GM21529 (cell line): ENCODE data around the gene KIAA1614.

Experiments
- ATAC-seq: cut with Tn5 transposase; IDR thresholded peaks from one replicate; pipeline ENCODE4 v1.9.1; 2021; ENCODE audit not compliant: unreplicated experiment

KIAA1614 gene

DNA sequence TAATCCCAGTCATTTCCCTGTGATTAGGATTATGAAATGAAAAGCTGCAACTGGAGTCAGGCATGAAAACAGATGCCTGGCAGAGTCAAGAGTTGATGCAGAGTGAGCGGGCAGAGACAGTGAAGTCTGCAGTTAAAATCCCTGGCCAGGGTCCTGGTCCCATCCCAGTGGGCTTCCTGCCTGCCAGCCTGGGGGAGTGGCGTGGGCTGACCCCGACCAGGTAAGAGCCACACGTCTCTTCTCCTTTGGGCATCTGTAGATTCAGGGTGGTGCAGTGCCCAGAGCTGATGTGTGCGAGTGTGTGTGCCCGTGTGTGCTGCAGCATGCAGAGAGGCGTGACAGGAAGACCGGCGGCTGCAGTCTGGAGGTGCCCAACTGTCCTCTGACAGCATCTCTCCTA, 6.2 kb upstream of the KIAA1614 start:
- ATAC-seq = no peak

DNA sequence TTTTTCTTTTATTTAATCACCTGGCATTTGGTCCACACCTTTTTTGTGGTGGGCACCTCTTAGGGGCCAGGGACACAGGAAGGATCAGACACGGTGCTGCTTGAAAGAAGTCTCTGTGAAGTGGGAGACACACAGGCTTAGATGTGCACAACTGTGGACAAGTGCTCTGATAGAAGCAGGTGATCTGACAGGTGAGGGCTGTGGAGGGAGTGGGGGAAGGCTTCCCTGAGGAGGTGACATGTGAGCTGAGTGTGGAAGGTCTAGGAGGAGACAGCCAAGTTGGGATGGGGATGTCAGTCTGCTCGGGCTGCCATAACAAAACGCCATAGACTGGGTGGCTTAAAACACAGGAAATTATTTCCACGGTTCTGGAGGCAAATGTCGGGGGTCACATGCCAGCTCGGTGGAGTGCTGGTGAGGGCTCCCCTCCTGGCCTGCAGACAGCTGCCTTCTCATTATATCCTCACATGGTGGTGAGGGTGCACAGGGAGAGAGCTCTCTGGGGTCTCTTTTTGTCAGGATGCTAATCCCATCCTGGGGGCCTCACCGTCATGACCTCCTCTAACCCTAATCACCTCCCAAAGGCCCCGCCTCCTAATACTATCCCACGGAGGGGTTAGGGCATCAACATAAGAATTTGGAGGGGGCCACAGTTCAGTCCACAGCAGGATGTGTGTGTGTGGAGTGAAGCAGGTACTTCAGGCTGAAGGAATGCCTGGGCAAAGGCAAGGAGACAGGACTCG, 5.2 kb upstream of the KIAA1614 start:
- no peak for ATAC-seq

GRCh38 chr1:180908074-180908765, 4.5 kb upstream of the KIAA1614 start:
- no peak for ATAC-seq

DNA sequence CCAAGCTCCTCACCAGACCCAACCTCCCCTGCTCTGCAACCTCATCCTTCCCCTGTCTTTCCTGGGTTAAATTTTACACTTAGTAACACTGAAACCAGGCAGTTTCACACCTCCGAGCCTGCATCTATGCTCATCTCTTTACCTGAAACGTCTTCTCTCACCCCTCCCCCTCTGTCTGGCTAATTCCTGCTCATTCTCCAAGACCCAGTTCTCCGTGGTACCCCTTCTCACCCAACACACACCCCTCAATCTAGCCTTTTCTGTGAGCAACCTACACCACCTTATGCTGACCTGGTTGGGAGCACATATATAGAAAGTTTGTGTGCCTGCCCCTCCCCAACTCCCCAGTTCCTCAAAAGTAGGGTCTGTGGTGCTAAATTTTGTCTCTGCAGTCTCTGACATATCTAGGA, 3.7 kb upstream of the KIAA1614 start:
- ATAC-seq = peak; percentile 36

- peak; percentile 54 for ATAC-seq
Measured at GRCh38 chr1:180909462-180909976, 3.2 kb upstream of the KIAA1614 start.

DNA sequence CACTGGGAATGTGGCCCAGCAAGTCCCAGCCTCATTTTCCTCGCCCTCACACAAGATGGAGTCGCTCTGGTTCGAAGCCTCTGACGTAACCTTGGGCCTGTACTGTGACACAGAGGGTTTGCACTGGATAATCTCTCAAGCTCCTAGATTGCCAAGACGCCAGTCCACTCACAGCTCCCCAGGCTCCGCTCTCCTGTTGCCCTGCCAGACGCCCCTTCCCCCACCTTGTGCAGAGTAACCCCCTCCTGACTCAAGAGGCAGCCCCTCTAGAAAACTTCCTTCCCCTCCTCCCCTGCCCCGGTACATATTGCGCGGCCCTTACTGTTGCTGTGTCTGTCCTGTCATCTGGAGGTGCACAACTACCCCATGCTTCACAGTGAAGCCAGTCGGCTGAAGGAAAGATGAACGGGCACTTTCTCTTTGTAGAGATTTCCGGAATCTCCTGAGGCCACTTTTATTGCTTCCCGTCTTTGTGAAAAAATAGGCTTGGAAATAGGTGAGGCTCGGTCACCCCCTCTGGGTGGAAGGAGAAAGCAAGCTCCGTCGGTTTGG, 981 bp upstream of the KIAA1614 start:
- no peak for ATAC-seq

GRCh38 chr1:180912211-180912800, 391 bp upstream of the KIAA1614 start:
- no peak for ATAC-seq

DNA sequence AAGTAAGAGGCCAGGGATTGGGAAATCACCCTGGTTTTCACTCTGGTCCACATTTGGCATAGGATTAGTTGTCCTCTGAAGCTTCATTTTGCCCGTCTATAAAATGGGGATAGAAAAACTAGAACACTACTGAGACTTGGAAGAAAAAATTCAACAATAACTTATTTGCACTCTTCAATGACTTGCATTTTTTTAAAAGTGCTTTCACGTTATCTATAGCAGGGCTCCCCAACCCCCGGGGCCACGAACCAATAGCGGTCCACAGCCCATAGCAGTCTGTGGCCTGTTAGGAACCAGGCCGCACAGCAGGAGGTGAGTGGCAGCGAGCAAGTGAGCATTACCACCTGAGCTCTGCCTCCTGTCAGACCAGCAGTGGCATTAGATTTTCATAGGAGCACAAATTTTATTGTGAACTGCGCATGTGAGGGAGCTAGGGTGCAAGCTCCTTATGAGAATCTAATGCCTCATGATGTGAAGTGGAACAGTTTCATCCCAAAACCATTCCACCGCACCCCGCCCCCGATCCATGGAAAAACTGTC, 2.8 kb downstream of the KIAA1614 start:
- ATAC-seq = no peak

GRCh38 chr1:180916012-180916770, 3.5 kb downstream of the KIAA1614 start:
- no peak for ATAC-seq

DNA sequence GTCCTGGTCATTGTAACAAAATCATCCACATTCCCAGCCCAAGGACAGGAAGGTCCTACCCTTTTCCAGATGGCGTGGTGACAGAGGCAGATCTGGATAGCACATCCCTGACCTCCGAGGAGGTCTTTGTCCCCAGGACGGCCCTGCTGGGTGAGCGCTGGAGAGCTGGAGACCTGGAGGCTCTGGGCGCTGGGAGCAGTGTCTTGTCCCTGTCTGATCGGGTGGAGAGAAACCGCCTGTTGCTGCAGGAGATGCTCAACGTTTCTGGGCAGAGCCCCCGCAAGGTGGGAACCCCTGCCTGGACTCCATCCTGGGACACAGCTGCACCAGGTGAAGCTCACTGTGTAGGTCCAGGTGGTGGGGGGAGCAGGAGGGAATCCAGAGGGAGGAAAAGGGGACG, 4.1 kb downstream of the KIAA1614 start:
- no peak for ATAC-seq

GRCh38 chr1:180917306-180918065, 4.8 kb downstream of the KIAA1614 start:
- no peak for ATAC-seq

DNA sequence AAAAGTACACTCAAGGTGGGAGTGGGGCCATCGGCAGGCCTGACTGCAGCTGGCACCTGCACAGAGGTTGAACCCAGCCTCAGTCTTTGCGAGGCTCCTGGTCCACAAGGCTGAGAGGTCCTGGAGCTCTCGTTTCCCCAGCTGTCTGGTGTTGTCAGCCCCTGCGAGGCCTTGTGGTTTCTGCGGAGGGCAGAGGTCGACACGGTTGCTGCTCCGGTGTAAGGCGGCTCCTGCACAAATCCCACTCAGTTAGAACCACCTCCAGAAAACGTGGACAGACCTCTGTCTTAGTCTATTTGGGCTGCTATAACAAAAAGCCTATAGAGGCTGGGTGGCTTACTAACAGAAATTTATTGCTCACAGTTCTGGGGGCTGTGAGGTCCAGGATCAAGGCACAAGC, 5.8 kb downstream of the KIAA1614 start:
- ATAC-seq = peak; percentile 44

GRCh38 chr1:180919183-180919700, 6.5 kb downstream of the KIAA1614 start:
- ATAC-seq = no peak

DNA sequence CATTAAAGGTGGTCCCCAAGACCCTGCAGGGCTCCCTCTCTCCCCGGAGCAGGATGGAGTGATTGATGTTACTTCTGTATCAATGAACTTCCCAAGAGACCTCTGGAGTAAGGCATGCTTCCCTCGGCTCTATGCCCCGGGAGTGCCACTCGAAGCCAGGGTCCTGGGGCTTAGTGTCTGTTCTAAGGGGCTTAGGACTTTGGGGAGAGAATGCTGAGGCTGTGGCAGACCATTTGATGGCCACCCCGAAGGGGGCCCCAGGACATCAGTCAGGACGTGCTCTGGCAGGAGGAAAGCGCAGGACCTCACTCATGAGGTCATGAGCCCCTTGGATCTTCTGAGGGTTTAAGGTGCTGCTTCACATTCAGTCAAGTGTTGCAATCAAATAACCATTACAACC, 7.5 kb downstream of the KIAA1614 start:
- ATAC-seq = no peak

DNA sequence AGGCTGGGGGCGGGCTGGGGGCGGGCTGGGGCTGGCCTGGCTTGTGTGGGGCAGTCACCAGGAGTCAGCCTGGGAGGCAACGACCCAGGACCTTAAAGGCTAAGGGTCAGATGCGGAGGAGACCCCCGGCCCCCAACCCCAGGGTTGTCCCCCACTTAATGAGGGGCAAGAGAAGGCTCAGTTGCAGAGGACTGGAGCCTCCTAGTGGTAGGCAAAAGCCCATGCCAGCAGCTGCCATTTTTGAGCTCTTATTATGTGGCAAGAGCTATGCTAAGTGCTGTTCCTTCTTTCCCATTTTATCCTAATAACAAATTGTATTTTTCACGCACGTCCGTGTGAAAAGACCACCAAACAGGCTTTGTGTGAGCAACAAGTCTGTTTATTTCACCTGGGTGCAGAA, 8.0 kb downstream of the KIAA1614 start:
- no peak for ATAC-seq

DNA sequence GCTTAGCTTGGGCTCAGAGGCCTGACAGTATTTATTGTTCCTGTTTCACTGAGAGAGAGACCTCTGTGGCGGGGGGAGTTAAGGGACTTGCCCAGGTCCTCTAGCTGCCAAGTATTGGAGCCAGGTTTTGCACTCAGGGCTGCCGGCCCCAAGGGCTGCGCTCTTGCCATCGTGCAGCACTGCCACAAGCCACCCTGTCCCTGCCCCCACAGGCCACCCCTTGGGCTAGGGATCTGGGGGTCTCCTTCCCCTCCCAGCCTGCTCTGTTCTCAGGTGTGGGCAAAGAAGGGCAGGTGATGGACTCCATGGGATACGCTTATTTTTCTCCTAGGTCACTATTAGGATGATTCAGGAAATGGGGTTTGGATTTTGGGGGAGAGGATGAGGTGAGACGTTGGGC, 8.7 kb downstream of the KIAA1614 start:
- ATAC-seq = no peak

DNA sequence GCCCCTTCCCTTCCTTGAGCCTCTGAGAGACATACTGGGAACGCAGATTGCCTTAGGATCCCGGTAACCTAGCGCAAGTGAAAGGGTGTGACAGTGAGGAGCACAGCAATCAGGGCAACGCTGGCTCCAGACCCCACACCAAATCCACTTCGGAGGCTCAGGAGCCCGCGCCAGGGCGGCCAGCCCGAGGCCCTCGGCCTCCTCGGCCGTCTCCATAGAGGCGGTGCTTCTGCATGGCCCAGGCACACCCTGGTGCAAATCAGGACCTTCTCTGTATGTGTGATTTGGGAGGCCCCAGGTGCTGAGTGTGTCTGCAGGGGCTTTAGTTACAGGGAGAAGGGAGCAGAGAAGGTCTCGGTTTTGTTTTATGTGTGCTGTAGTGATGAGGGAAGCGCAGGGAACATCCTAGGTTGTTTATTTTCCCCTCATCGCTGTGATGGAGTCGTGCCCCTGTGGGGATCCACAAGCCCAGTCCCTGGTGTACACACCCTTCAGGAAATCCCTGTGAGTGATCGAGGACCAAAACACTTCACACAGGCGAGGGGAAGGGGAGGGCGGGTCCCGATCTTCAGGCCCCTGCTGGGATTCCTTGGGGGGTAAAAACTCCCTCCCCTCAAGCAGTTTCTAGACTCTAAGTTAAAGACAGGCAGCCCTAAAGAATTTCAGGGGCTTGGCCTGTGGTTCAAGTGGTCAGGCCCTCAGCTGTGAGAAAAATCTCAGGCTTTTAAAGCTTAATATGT, 9.4 kb downstream of the KIAA1614 start:
- ATAC-seq = no peak

DNA sequence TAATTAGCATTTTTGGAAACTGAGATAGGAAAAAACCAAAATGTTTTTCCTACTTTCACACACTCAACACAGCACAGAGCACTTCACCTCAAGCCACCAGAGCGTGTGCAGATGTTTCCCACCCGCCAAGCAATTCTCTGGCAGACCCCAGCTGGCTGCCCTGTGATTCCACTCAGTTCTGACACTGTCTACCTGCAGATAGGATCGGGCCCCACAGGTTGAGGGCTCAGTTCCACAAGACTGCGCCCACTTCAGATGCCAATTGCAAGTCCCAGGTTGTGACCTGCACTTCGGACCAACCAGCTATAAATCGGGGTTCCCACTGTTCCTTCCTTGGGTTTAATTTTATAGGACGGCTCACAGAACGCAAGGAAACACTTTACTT, 9.9 kb downstream of the KIAA1614 start:
- no peak for ATAC-seq
